ENCODE results near the gene SPAG16.

Gene SPAG16

DNA sequence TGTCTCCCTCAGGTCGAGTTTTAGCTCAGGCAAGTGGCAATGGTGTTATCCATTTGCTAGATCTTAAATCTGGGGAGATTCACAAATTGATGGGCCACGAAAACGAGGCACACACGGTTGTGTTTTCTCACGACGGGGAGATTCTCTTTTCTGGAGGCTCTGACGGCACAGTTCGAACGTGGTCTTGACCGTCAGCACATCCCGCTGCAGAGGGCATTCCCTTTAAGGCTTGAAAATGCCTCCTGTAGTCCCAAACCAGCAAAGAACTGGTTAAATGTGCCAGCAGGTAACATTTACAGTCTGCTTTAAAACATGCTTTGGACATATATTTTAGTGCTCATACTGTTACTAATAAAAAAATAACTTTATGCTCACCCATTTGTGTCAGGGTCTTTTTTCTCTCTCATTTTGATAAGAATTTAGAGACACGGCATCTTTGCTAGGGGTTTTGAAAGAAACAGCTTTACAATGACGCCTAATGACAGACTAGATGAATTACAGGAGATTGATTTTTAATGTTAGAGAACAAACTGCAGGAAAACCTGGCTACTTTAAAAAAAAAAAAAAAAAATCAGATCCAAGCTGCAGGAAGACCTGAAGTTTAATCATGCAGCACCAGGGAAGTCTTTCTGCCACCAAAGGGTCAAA, 1126.0 kb downstream of the SPAG16 start:
- no peak for DNase-seq

DNA sequence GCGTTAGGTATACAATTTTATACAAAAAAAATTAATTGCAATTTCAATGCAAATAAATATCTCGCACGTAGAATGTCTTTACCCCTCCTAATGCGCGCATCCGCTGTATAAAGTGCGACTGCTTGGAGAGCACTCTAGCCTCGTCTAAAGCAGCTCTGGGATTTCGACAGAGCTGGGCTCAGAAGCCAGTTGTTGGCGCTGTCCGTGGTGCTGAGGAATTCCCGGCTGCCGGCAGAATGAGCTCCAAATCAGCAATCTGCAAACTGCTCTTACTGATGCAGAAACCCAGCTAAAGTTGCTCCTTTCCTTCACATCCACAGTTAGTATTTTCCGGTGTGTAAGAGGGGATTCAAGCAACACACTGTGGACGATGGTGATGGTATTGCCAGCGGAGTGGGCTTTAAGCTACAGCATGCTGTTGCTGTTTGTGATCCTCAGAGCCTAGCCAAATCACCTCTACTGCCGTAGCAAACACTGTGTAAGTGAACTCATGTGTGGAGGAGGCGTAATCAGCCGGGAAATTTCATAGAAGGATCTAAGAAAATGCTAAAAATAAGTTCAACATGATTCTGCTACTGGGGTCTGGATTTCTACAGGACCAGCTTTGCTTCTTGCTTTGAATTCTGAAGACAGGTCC, 1126.8 kb downstream of the SPAG16 start, which contains the start of gene VWC2L:
Gene VWC2L, plus strand, starts transcription at position 137 of the 637 bp plus-strand sequence. CDS start 3,140 bp downstream, outside the sequence.
- no peak for DNase-seq

DNA sequence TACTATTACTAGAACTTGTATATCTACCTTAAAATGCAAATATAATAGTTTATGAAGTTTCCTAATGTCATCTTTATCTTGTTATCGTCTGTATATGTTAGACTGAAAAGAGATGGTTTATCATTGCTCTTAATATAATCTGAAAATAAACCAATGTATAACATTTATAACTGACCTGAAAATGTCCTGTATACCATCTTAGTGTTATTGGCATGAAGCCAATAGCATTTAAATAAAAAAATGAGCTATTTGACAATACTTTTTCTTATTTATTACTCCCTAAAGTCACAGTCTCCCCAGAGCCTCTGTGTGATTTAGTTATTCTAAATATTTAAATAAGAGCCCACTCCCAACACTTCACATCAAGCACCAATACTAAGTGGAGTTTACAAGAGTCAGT, 1128.4 kb downstream of the SPAG16 start:
- no peak for DNase-seq

DNA sequence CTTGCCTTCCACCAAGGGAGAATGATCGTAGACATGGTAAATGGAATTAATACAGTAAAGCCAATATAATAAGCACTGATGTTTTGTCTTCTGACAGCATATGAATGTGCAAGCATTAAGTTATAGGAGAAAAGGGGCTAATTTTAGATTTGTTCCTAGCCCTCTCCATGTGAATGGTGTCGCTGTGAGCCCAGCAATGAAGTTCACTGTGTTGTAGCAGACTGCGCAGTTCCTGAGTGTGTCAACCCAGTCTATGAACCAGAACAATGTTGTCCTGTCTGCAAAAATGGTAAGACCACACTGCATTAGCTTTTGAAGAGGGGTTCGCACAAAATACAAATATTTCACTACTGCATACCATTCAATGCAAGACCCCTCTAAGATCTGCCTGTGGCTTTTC, 1152.2 kb downstream of the SPAG16 start:
- DNase-seq: no peak

DNA sequence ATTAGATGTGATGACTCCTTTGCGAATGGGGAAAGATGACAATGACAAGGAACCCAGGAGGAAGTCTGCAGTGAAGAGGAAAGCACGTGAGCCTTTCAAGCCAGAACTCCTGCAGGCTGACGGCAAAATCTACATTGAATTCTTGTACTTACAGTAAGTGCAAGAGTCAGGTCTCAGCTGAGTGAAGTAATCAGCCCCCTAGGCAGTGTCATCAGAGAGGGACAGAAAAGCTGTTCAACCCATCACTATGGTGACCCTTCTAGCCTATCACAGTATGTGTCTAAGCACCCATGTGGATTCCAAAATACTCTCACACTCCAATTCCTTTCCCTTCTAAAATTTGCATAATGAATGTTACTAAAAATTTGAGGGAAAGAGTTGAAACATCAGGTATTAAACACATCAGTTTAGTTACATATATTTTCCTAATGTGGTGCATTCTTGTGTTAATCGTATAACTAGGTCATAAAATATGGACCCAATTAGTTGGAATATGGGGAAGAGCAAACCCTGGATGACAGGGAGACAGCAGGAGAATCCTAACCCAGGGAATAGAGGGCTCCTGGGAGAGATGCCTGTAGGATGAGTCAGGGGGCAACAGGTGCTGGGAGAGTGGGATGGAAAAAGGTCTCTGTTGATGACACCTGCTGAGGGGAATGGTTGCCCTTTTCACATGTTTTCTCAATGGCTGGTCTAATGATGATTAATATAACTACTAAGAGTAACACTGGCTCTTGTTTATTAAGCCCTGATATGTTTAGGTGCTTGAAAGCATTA, 1166.0 kb downstream of the SPAG16 start:
- no peak for DNase-seq

DNA sequence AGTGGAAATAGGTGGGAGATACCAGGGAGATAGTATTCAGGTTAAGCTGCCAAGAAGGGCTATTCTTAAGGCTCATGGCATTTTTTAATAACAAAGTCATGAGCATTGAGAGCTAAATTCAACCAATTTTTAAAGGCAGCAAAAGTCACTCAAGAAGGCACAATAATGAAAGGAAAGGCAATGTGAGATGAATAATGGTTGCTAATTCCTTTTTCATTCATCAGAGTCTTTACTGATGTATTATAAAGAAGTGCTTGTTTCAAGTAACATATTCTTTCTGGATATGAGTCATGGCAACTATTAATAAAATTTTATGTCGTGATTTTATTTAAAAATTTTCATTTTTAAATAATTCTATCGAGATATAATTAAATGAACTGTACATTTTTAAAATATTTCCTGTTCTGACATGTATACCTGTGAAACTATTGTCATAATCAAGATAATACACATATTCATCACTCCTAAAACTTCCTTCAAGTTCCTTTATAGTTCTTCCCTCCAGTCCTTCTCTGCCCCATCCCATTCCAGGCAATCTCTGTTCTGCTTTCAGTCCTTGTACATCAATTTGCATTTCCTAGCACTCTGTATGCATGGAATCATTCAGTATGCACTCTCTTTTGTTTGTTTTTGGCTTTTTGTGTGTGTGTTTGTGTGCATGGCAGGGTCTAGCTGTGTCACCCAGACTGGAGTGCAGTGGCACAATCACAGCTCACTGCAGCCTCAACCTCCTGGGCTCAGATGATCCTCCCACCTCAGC, 1167.4 kb downstream of the SPAG16 start:
- no peak for DNase-seq

Data from CD4-positive, alpha-beta T cell treated with Interleukin-15 for 1 hour (primary cell).